K562 (cell line): Measurements from ENCODE around the gene LCP2. TPM values are rescaled to one million over a fixed set of nuclear protein-coding genes. Genes with fewer than 3 reads are reported as not detected.

Experiments
- ZNF589 ChIP-seq: fragments of 200-800 bp; sonication (Bioruptor generic); IDR thresholded peaks from 2 replicates; pipeline ENCODE4 v1.6.1; 2016; ENCODE audit warnings: low read depth, missing genetic modification characterization, missing compliant biosample characterization
- polyA plus RNA-seq, 8 experiments: library from polyadenylated mRNA; depleted of rRNA in 4 of 8; stranded (reverse) in 5 of 8; unstranded in 3 of 8; fragments of >200 nt; fragmentation: Nextera tagmentation in 2 of 8; fragmentation: Illumina TruSeq in 1 of 8; extraction: Ambion mirVana in 2 of 8; extraction: Trizol in 1 of 8; gene quantifications; 2 replicates each; pipeline versions ENCODE4 v1.2.1 to v1.2.3, GENCODE V29; 2011 to 2014; ENCODE audit warnings: inconsistent platforms in 1 of 8, missing spikeins in 1 of 8
- total RNA-seq, 7 experiments: library from RNA; depleted of rRNA in 6 of 7; stranded (reverse); fragments of >200 nt in 6 of 7; fragmentation: Illumina TruSeq in 2 of 7; extraction: Trizol in 2 of 7; gene quantifications; 2 replicates each; pipeline versions ENCODE4 v1.2.1 to v1.2.3, GENCODE V29; 2011 to 2021; ENCODE audit warnings: low replicate concordance in 1 of 7
- TF ChIP-seq, protein P1 (sequence below): fragments of 150-350 bp; conservative IDR thresholded peaks from 2 replicates; pipeline ENCODE4 v1.6.1; 2014; ENCODE audit warnings: low read length
- TF ChIP-seq, protein P2 (sequence below): fragments of 450-650 bp; IDR thresholded peaks from 2 replicates; pipeline ENCODE4 v1.6.1; 2016; ENCODE audit warnings: missing biosample characterization, missing genetic modification characterization
- TF ChIP-seq, protein P3 (sequence below): sonication (generic); formaldehyde crosslinking; IDR thresholded peaks from 2 replicates; pipeline ENCODE4 v1.5.0; 2020; ENCODE audit warnings: missing genetic modification reagents
- TF ChIP-seq, protein P4 (sequence below): fragments of 450-650 bp; formaldehyde crosslinking; IDR thresholded peaks from 2 replicates; pipeline ENCODE4 v1.4.0; 2020; ENCODE audit warnings: mild to moderate bottlenecking, mixed read lengths

LCP2 gene
- total and polyA plus RNA-seq, 9 of the 15 experiments (the other 6 are each of a cell fraction or from before 2014, with no cell fraction given) = 4.0 to 31.3 (median 14.6) TPM

DNA sequence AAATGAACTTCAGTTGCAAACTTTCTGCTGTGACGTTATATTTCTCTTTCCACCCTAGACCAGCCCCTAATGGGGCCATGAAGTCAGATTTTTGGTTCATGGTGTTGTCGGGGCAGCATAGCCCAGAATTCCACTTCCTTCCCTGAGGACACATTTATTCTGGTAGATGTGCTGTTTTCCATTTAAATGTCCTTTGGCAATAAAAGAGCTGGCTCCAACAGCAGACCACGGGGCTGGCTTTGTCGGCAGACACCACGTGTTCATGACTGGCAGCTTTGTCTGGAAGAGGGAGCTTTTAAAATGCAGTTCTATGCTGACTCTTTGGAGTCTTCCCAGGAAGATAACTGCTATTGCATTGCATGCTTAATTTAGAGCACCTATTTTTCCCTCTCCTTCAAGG, 17.6 kb upstream of the LCP2 start (continued):
- TF ChIP-seq, protein P1, sequence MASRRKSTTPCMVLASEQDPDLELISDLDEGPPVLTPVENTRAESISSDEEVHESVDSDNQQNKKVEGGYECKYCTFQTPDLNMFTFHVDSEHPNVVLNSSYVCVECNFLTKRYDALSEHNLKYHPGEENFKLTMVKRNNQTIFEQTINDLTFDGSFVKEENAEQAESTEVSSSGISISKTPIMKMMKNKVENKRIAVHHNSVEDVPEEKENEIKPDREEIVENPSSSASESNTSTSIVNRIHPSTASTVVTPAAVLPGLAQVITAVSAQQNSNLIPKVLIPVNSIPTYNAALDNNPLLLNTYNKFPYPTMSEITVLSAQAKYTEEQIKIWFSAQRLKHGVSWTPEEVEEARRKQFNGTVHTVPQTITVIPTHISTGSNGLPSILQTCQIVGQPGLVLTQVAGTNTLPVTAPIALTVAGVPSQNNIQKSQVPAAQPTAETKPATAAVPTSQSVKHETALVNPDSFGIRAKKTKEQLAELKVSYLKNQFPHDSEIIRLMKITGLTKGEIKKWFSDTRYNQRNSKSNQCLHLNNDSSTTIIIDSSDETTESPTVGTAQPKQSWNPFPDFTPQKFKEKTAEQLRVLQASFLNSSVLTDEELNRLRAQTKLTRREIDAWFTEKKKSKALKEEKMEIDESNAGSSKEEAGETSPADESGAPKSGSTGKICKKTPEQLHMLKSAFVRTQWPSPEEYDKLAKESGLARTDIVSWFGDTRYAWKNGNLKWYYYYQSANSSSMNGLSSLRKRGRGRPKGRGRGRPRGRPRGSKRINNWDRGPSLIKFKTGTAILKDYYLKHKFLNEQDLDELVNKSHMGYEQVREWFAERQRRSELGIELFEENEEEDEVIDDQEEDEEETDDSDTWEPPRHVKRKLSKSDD = no peak
- TF ChIP-seq ZNF589 = peak; percentile 47; the same call in 1 of the 2 replicates
- TF ChIP-seq, protein P2, sequence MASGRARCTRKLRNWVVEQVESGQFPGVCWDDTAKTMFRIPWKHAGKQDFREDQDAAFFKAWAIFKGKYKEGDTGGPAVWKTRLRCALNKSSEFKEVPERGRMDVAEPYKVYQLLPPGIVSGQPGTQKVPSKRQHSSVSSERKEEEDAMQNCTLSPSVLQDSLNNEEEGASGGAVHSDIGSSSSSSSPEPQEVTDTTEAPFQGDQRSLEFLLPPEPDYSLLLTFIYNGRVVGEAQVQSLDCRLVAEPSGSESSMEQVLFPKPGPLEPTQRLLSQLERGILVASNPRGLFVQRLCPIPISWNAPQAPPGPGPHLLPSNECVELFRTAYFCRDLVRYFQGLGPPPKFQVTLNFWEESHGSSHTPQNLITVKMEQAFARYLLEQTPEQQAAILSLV (tag) = no peak
- TF ChIP-seq, protein P3, sequence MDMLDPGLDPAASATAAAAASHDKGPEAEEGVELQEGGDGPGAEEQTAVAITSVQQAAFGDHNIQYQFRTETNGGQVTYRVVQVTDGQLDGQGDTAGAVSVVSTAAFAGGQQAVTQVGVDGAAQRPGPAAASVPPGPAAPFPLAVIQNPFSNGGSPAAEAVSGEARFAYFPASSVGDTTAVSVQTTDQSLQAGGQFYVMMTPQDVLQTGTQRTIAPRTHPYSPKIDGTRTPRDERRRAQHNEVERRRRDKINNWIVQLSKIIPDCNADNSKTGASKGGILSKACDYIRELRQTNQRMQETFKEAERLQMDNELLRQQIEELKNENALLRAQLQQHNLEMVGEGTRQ (CRISPR knock-in tag) = peak; percentile 57
- TF ChIP-seq, protein P4, sequence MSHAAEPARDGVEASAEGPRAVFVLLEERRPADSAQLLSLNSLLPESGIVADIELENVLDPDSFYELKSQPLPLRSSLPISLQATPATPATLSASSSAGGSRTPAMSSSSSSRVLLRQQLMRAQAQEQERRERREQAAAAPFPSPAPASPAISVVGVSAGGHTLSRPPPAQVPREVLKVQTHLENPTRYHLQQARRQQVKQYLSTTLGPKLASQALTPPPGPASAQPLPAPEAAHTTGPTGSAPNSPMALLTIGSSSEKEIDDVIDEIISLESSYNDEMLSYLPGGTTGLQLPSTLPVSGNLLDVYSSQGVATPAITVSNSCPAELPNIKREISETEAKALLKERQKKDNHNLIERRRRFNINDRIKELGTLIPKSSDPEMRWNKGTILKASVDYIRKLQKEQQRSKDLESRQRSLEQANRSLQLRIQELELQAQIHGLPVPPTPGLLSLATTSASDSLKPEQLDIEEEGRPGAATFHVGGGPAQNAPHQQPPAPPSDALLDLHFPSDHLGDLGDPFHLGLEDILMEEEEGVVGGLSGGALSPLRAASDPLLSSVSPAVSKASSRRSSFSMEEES (CRISPR knock-in tag) = peak; percentile 8; the same call in 1 of the 2 replicates
